ENCODE measurements around the gene NYAP2.

NYAP2 gene

DNA sequence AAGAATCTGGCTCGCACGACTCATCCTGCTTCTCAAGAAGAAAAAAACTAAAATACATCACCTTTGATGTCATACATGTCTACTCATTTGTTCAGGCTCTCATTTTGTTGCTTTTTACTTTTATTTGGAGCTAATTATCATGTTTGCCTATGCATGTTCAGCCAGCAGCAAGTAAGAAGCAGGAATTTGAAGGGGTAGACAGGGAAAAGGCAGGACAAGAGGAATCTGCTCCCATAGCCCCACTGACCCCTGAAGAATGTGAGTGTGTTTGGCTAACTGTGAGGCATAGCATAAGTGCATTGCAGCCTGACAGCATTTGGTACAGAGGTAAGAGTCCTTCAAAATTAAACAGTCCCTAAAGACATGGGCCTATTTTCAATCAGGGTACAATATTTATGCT, 72.7 kb downstream of the NYAP2 start:
- no peak overlapping the region for H3K4me3 ChIP-seq (ENCODE audit: low read depth, low read length)
- in situ Hi-C loops (cut with HindIII; ENCODE audit: low sequenced_read_pairs) = no loop called here
- TF ChIP-seq, protein P1, sequence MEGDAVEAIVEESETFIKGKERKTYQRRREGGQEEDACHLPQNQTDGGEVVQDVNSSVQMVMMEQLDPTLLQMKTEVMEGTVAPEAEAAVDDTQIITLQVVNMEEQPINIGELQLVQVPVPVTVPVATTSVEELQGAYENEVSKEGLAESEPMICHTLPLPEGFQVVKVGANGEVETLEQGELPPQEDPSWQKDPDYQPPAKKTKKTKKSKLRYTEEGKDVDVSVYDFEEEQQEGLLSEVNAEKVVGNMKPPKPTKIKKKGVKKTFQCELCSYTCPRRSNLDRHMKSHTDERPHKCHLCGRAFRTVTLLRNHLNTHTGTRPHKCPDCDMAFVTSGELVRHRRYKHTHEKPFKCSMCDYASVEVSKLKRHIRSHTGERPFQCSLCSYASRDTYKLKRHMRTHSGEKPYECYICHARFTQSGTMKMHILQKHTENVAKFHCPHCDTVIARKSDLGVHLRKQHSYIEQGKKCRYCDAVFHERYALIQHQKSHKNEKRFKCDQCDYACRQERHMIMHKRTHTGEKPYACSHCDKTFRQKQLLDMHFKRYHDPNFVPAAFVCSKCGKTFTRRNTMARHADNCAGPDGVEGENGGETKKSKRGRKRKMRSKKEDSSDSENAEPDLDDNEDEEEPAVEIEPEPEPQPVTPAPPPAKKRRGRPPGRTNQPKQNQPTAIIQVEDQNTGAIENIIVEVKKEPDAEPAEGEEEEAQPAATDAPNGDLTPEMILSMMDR (IDR thresholded peaks at IDR 0.05; ENCODE audit: low read depth, low read length) = no peak
- DNase-seq (ENCODE audit: low read depth, low spot score) = no peak

DNA sequence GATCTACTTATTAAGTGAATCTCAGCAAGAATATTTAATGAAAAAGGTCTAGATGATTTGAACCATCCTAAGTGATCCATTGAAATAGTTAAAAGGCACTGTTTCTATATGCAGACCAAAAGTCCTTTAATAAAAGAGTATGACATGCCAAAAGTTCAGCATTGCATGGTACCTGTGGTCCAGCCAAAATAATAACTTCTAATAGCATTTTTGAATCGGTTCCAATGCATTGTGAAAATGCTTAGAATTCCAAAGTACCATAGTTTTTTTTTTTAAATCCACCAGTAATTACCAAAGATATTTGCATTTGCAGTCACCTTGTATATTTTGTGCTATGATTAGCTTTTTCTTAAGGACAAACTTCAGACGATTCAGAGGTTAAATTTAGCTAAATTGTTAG, 79.9 kb downstream of the NYAP2 start:
- in situ Hi-C loops (cut with HindIII; ENCODE audit: low sequenced_read_pairs) = no loop called here
- TF ChIP-seq, protein P1 (IDR thresholded peaks at IDR 0.05; ENCODE audit: low read depth, low read length) = no peak
- no peak for DNase-seq (ENCODE audit: low read depth, low spot score)
- no peak overlapping the region for H3K4me3 ChIP-seq (ENCODE audit: low read depth, low read length)

DNA sequence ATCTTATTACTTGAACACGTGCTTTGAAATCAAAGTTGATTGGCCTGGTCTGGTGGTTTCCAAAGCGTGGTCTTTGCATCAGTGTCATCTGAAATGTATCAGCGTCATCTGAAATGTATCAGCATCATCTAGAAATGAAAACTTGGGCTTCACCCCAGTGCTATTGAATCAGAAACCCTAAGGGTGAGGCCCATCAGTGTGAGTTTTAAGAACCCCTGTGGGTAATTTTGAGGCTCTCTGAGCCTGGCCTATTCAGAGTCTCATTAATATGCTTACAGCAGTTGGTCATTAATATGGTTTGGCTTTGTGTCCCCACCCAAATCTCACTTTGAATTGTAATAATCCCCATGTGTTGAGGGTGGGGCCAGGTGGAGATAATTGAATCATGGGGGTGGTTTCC, 85.2 kb downstream of the NYAP2 start:
- H3K4me3 ChIP-seq (ENCODE audit: low read depth, low read length) = no peak overlapping the region
- no peak for DNase-seq (ENCODE audit: low read depth, low spot score)
- in situ Hi-C loops (cut with HindIII; ENCODE audit: low sequenced_read_pairs) = no loop called here
- TF ChIP-seq, protein P1 (IDR thresholded peaks at IDR 0.05; ENCODE audit: low read depth, low read length) = no peak

DNA sequence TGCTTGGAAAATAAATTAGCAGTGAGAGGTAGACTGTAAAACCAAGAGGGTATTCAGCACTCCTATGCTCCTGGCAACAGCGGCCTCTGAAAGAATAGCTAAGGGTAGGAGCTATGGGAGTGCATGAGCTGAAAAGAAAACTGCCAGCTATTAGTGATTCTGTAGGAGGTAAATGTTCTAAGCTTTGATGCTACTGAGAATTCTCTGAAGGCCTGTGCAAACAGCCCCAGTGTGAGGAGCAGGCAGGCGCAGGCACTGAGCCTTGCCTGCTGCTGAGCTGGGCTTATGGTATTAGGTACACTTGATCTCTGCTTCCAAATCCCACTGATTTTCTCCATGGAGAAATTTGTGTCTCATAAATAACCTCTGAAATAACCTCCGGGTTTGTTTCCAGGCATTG, 86.7 kb downstream of the NYAP2 start:
- no peak overlapping the region for H3K4me3 ChIP-seq (ENCODE audit: low read depth, low read length)
- no peak for DNase-seq (ENCODE audit: low read depth, low spot score)
- in situ Hi-C loops (cut with HindIII; ENCODE audit: low sequenced_read_pairs) = no loop called here
- TF ChIP-seq, protein P1 (IDR thresholded peaks at IDR 0.05; ENCODE audit: low read depth, low read length) = no peak

DNA sequence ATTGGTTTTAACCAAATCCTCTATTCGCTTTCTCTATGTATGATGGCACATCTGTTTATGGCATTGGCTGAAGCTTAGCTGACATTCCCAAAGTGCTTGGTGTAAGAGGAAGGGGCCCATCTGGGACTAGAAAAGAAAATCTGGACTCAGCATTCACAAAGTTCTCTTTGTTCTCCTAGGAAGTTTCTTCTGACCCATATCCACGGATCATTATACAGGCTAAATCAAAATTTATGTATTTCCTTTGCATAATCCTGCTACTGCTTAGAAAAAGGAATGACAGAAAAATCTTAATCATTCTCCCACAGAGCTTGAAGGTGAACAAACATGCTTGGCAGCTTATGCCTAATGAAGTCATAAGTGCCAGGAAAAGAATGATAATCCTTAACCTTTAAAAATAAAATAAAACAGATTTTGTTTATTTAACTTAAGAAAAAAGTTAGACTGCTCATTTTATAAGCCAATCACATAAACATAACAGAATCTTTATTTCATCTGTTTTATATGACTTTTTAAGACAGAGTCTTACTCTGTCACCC, 88.4 kb downstream of the NYAP2 start:
- no peak for DNase-seq (ENCODE audit: low read depth, low spot score)
- TF ChIP-seq, protein P1 (IDR thresholded peaks at IDR 0.05; ENCODE audit: low read depth, low read length) = no peak
- in situ Hi-C loops (cut with HindIII; ENCODE audit: low sequenced_read_pairs) = no loop called here
- no peak overlapping the region for H3K4me3 ChIP-seq (ENCODE audit: low read depth, low read length)

DNA sequence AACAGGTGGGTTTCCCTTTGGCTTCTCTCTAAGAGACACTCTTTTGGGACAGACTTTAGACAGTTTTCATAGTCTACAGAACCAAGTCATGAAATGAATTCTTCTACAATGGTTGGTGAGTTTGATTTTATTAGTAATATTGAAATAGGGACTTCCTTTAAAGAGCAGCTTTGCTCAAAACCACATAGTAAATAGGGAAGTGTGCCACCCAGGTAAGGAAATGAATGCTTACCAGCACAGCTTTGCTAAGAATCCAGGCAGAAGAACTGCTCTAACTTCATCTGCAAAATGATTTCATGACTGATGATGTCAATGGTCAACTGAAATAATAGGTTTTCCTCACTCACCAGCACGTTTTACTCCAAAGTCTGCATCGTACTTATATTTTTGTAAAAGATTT, 89.2 kb downstream of the NYAP2 start:
- H3K4me3 ChIP-seq (ENCODE audit: low read depth, low read length) = no peak overlapping the region
- DNase-seq (ENCODE audit: low read depth, low spot score) = no peak
- TF ChIP-seq, protein P1 (IDR thresholded peaks at IDR 0.05; ENCODE audit: low read depth, low read length) = no peak
- in situ Hi-C loops (cut with HindIII; ENCODE audit: low sequenced_read_pairs) = no loop called here

All from astrocyte of the spinal cord (primary cell).